Measurements from ENCODE around the gene EIF6.

EIF6 gene

GRCh38 chr20:35298264-35298663 is 13.7 kb upstream of the EIF6 start:
- peak overlapping the region; percentile 69 for H3K27ac Mint-ChIP-seq

GRCh38 chr20:35297740-35298139 is 13.2 kb upstream of the EIF6 start:
- Mint-ChIP-seq H3K36me3 (ENCODE audit: low read depth) (no peaks in the 10 kb centered on the region), H3K27ac (no peak overlapping the region), H3K4me3 (no peak overlapping the region), H3K27me3 (ENCODE audit: low read depth, poor library complexity) (peaks cover 11% of the 10 kb centered on the region), H3K4me1 (peaks cover 37% of the 10 kb centered on the region), H3K9me3 (no peaks in the 10 kb centered on the region)
- DNase-seq: no peak
- TF ChIP-seq CTCF (IDR thresholded peaks at IDR 0.05): no peak

More at GRCh38 chr20:35298264-35298663, 13.7 kb upstream of the EIF6 start:
- DNase-seq: no peak
- Mint-ChIP-seq H3K9me3 (no peaks in the 10 kb centered on the region), H3K36me3 (ENCODE audit: low read depth) (no peaks in the 10 kb centered on the region), H3K4me3 (no peak overlapping the region), H3K27me3 (ENCODE audit: low read depth, poor library complexity) (peaks cover 11% of the 10 kb centered on the region), H3K4me1 (peaks cover 34% of the 10 kb centered on the region)
- TF ChIP-seq CTCF (IDR thresholded peaks at IDR 0.05): no peak

- TF ChIP-seq CTCF (IDR thresholded peaks at IDR 0.05): no peak
- Mint-ChIP-seq H3K9me3 (no peaks in the 10 kb centered on the region), H3K4me1 (peaks cover 42% of the 10 kb centered on the region), H3K4me3 (no peak overlapping the region), H3K36me3 (ENCODE audit: low read depth) (no peaks in the 10 kb centered on the region), H3K27me3 (ENCODE audit: low read depth, poor library complexity) (peaks cover 11% of the 10 kb centered on the region), H3K27ac (no peak overlapping the region)
- DNase-seq: no peak
Measured at GRCh38 chr20:35297155-35297554, 12.6 kb upstream of the EIF6 start.

GRCh38 chr20:35296101-35296554 is 11.6 kb upstream of the EIF6 start:
- Mint-ChIP-seq H3K36me3 (ENCODE audit: low read depth) (no peaks in the 10 kb centered on the region), H3K27me3 (ENCODE audit: low read depth, poor library complexity) (peaks cover 11% of the 10 kb centered on the region), H3K9me3 (no peaks in the 10 kb centered on the region), H3K27ac (no peak overlapping the region), H3K4me1 (peaks cover 42% of the 10 kb centered on the region), H3K4me3 (no peak overlapping the region)
- TF ChIP-seq CTCF (IDR thresholded peaks at IDR 0.05): no peak
- no peak for DNase-seq

- H3K36me3 Mint-ChIP-seq (ENCODE audit: low read depth): no peaks in the 10 kb centered on the region
- H3K4me1 Mint-ChIP-seq: peaks cover 42% of the 10 kb centered on the region
- H3K4me3 Mint-ChIP-seq: no peak overlapping the region
- DNase-seq: no peak
- H3K27ac Mint-ChIP-seq: no peak overlapping the region
- no peaks in the 10 kb centered on the region for H3K9me3 Mint-ChIP-seq
- peaks cover 11% of the 10 kb centered on the region for H3K27me3 Mint-ChIP-seq (ENCODE audit: low read depth, poor library complexity)
- no peak for TF ChIP-seq CTCF (IDR thresholded peaks at IDR 0.05)
Measured at GRCh38 chr20:35295674-35296073, 11.1 kb upstream of the EIF6 start.

GRCh38 chr20:35295058-35295457 is 10.5 kb upstream of the EIF6 start:
- no peaks in the 10 kb centered on the region for H3K9me3 Mint-ChIP-seq
- TF ChIP-seq CTCF (IDR thresholded peaks at IDR 0.05): no peak
- DNase-seq: no peak
- no peak overlapping the region for H3K27ac Mint-ChIP-seq
- peaks cover 11% of the 10 kb centered on the region for H3K27me3 Mint-ChIP-seq (ENCODE audit: low read depth, poor library complexity)
- peaks cover 42% of the 10 kb centered on the region for H3K4me1 Mint-ChIP-seq
- no peak overlapping the region for H3K4me3 Mint-ChIP-seq
- H3K36me3 Mint-ChIP-seq (ENCODE audit: low read depth): no peaks in the 10 kb centered on the region

Data from nephron progenitor cell (in vitro differentiated cells).